ENCODE results near the gene ARHGAP15.

The ARHGAP15 gene

GRCh38 chr2:143264851-143265250, 135.6 kb downstream of the ARHGAP15 start:
- Histone ChIP-seq H3K4me3 (ENCODE audit: low read length in 2 of 2) (no peak overlapping the region), H4K91ac (ENCODE audit: low read depth, low read length, poor library complexity) (no peak overlapping the region), H2BK12ac (ENCODE audit: low read length) (no peak overlapping the region), H3K4me1 (ENCODE audit: control insufficient read depth in 2 of 2, insufficient read depth in 1 of 2, low read depth in 1 of 2, low read length in 2 of 2) (no peaks in the 10 kb centered on the region), H2BK15ac (ENCODE audit: low read length) (no peak overlapping the region), H3K9ac (ENCODE audit: low read depth, low read length, poor library complexity) (no peak overlapping the region), H4K8ac (ENCODE audit: low read depth, low read length) (no peak overlapping the region), H3K4me2 (ENCODE audit: insufficient read depth, low read length, poor library complexity, severe bottlenecking) (no peak overlapping the region), H3K23ac (ENCODE audit: low read depth, low read length, poor library complexity) (no peak overlapping the region), H2AFZ (ENCODE audit: low read length) (no peak overlapping the region), H3K14ac (ENCODE audit: low read length) (no peak overlapping the region), H2BK120ac (ENCODE audit: low read depth, low read length) (no peak overlapping the region), H3K27ac (replicated peaks; ENCODE audit: low read length) (no peak overlapping the region), H3K18ac (ENCODE audit: low read length) (no peak overlapping the region), H3K36me3 (replicated peaks in 1 of 2; ENCODE audit: control insufficient read depth in 2 of 2, insufficient read depth in 2 of 2, low read length in 2 of 2) (no peaks in the 10 kb centered on the region), H3K4ac (ENCODE audit: low read length) (no peak overlapping the region), H3K79me1 (ENCODE audit: low read depth, low read length) (no peaks in the 10 kb centered on the region), H2BK5ac (ENCODE audit: low read length) (no peak overlapping the region), H2AK5ac (ENCODE audit: low read depth, low read length) (no peak overlapping the region), H3K27me3 (ENCODE audit: control insufficient read depth in 3 of 3, insufficient read depth in 3 of 3, low read depth in 1 of 3, low read length in 3 of 3) (no peaks in the 10 kb centered on the region), H3K9me3 (replicated peaks in 1 of 2; ENCODE audit: control insufficient read depth in 2 of 2, insufficient read depth in 1 of 2, low read depth in 1 of 2, low read length in 2 of 2) (no peaks in the 10 kb centered on the region)
- no CpG with 5 or more reads among the region's 2 CpGs for WGBS, 2 donors (ENCODE audit: extremely low coverage in 2 of 2, insufficient read length in 2 of 2, insufficient replicate concordance in 1 of 2)
- DNase-seq (ENCODE audit: low spot score): no peak

GRCh38 chr2:143279672-143280071, 150.5 kb downstream of the ARHGAP15 start:
- H3K9ac ChIP-seq (ENCODE audit: low read depth, low read length, poor library complexity): no peak overlapping the region
- no peaks in the 10 kb centered on the region for H3K79me1 ChIP-seq (ENCODE audit: low read depth, low read length)
- no peak for DNase-seq (ENCODE audit: low spot score)
- H3K4ac ChIP-seq (ENCODE audit: low read length): no peak overlapping the region
- no peak overlapping the region for H2AFZ ChIP-seq (ENCODE audit: low read length)
- no peaks in the 10 kb centered on the region for H3K4me1 ChIP-seq (ENCODE audit: control insufficient read depth in 2 of 2, insufficient read depth in 1 of 2, low read depth in 1 of 2, low read length in 2 of 2)
- no peak overlapping the region for H3K4me2 ChIP-seq (ENCODE audit: insufficient read depth, low read length, poor library complexity, severe bottlenecking)
- no peak overlapping the region for H3K23ac ChIP-seq (ENCODE audit: low read depth, low read length, poor library complexity)
- no peak overlapping the region for H2AK5ac ChIP-seq (ENCODE audit: low read depth, low read length)
- no peaks in the 10 kb centered on the region for H3K9me3 ChIP-seq (replicated peaks in 1 of 2; ENCODE audit: control insufficient read depth in 2 of 2, insufficient read depth in 1 of 2, low read depth in 1 of 2, low read length in 2 of 2)
- H3K4me3 ChIP-seq (ENCODE audit: low read length in 2 of 2): no peak overlapping the region
- H4K91ac ChIP-seq (ENCODE audit: low read depth, low read length, poor library complexity): no peak overlapping the region
- H3K18ac ChIP-seq (ENCODE audit: low read length): no peak overlapping the region
- H4K8ac ChIP-seq (ENCODE audit: low read depth, low read length): no peak overlapping the region
- no peaks in the 10 kb centered on the region for H3K36me3 ChIP-seq (replicated peaks in 1 of 2; ENCODE audit: control insufficient read depth in 2 of 2, insufficient read depth in 2 of 2, low read length in 2 of 2)
- H3K14ac ChIP-seq (ENCODE audit: low read length): no peak overlapping the region
- no peak overlapping the region for H3K27ac ChIP-seq (replicated peaks; ENCODE audit: low read length)
- H2BK5ac ChIP-seq (ENCODE audit: low read length): no peak overlapping the region
- no peak overlapping the region for H2BK120ac ChIP-seq (ENCODE audit: low read depth, low read length)
- no peaks in the 10 kb centered on the region for H3K27me3 ChIP-seq (ENCODE audit: control insufficient read depth in 3 of 3, insufficient read depth in 3 of 3, low read depth in 1 of 3, low read length in 3 of 3)
- no peak overlapping the region for H2BK12ac ChIP-seq (ENCODE audit: low read length)
- no peak overlapping the region for H2BK15ac ChIP-seq (ENCODE audit: low read length)

DNA sequence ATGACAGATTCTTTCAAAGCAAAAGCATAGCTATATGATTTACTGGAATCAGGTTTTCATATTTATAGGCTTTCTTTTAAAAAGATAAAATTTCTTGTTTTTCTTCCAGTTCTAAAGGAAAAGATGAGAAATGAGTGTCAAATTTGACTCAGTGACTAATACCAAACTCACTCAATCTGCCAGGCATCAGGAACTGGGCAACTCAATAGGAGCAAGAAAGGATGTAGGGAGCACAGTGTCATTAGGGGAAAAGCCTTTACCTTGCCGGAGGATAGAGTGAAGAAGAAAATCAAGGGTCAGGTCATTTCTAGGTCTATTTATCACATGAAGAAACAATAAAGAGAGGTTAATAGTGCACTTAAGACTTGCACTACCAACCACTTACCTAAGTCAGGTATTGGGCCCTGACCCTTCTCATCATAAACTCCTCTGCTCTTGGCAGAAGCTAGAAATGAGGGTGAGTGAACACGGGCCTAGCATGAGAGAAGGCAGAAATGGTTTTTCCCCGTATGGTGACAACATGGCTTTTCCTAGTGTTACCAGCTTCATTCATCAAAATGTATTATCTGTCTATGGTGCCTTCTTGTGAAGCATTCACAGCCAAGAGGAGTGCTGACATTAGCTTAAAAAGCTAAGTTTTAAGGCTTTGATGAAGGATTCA, 151.0 kb downstream of the ARHGAP15 start:
- Histone ChIP-seq H3K79me1 (ENCODE audit: low read depth, low read length) (no peaks in the 10 kb centered on the region), H2AFZ (ENCODE audit: low read length) (no peak overlapping the region), H3K9ac (ENCODE audit: low read depth, low read length, poor library complexity) (no peak overlapping the region), H3K23ac (ENCODE audit: low read depth, low read length, poor library complexity) (no peak overlapping the region), H2BK5ac (ENCODE audit: low read length) (no peak overlapping the region), H3K27me3 (ENCODE audit: control insufficient read depth in 3 of 3, insufficient read depth in 3 of 3, low read depth in 1 of 3, low read length in 3 of 3) (no peaks in the 10 kb centered on the region), H4K8ac (ENCODE audit: low read depth, low read length) (no peak overlapping the region), H3K4me1 (ENCODE audit: control insufficient read depth in 2 of 2, insufficient read depth in 1 of 2, low read depth in 1 of 2, low read length in 2 of 2) (no peaks in the 10 kb centered on the region), H3K9me3 (replicated peaks in 1 of 2; ENCODE audit: control insufficient read depth in 2 of 2, insufficient read depth in 1 of 2, low read depth in 1 of 2, low read length in 2 of 2) (no peaks in the 10 kb centered on the region), H3K36me3 (replicated peaks in 1 of 2; ENCODE audit: control insufficient read depth in 2 of 2, insufficient read depth in 2 of 2, low read length in 2 of 2) (no peaks in the 10 kb centered on the region), H2BK120ac (ENCODE audit: low read depth, low read length) (no peak overlapping the region), H2AK5ac (ENCODE audit: low read depth, low read length) (no peak overlapping the region), H3K4ac (ENCODE audit: low read length) (no peak overlapping the region), H3K4me3 (ENCODE audit: low read length in 2 of 2) (no peak overlapping the region), H2BK15ac (ENCODE audit: low read length) (no peak overlapping the region), H3K27ac (replicated peaks; ENCODE audit: low read length) (no peak overlapping the region), H4K91ac (ENCODE audit: low read depth, low read length, poor library complexity) (no peak overlapping the region), H3K18ac (ENCODE audit: low read length) (no peak overlapping the region), H3K4me2 (ENCODE audit: insufficient read depth, low read length, poor library complexity, severe bottlenecking) (no peak overlapping the region), H2BK12ac (ENCODE audit: low read length) (no peak overlapping the region), H3K14ac (ENCODE audit: low read length) (no peak overlapping the region)
- DNase-seq (ENCODE audit: low spot score): no peak
- WGBS, 2 donors (ENCODE audit: extremely low coverage in 2 of 2, insufficient read length in 2 of 2, insufficient replicate concordance in 1 of 2): no CpG with 5 or more reads among the region's 3 CpGs

DNA sequence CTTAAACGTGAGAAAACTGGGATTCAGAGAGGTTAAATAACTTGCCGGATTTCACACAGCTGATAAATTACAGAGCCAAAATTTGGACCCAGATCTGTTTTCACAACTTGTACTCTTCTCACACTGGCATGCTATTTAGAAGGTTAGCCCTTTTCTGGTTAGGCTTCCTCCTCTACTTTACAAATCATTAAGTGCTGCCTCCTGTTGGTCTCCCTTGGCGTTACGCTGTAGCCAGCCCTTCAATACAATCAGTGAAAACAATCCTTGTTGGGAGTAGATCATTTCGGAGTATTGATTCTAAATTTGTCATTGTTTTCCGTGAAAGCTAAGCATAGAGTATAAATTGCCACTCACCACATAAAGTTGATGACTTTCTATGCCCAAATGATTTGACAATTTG, 153.5 kb downstream of the ARHGAP15 start:
- Histone ChIP-seq H2AK5ac (ENCODE audit: low read depth, low read length) (no peak overlapping the region), H2BK5ac (ENCODE audit: low read length) (no peak overlapping the region), H4K8ac (ENCODE audit: low read depth, low read length) (no peak overlapping the region), H2BK15ac (ENCODE audit: low read length) (no peak overlapping the region), H3K4ac (ENCODE audit: low read length) (no peak overlapping the region), H3K23ac (ENCODE audit: low read depth, low read length, poor library complexity) (no peak overlapping the region), H3K36me3 (replicated peaks in 1 of 2; ENCODE audit: control insufficient read depth in 2 of 2, insufficient read depth in 2 of 2, low read length in 2 of 2) (no peaks in the 10 kb centered on the region), H3K4me2 (ENCODE audit: insufficient read depth, low read length, poor library complexity, severe bottlenecking) (no peak overlapping the region), H3K18ac (ENCODE audit: low read length) (no peak overlapping the region), H3K27ac (replicated peaks; ENCODE audit: low read length) (no peak overlapping the region), H2AFZ (ENCODE audit: low read length) (no peak overlapping the region), H3K27me3 (ENCODE audit: control insufficient read depth in 3 of 3, insufficient read depth in 3 of 3, low read depth in 1 of 3, low read length in 3 of 3) (no peaks in the 10 kb centered on the region), H3K4me1 (ENCODE audit: control insufficient read depth in 2 of 2, insufficient read depth in 1 of 2, low read depth in 1 of 2, low read length in 2 of 2) (no peaks in the 10 kb centered on the region), H3K79me1 (ENCODE audit: low read depth, low read length) (no peaks in the 10 kb centered on the region), H3K9me3 (replicated peaks in 1 of 2; ENCODE audit: control insufficient read depth in 2 of 2, insufficient read depth in 1 of 2, low read depth in 1 of 2, low read length in 2 of 2) (no peaks in the 10 kb centered on the region), H3K14ac (ENCODE audit: low read length) (no peak overlapping the region), H3K4me3 (ENCODE audit: low read length in 2 of 2) (no peak overlapping the region), H2BK12ac (ENCODE audit: low read length) (no peak overlapping the region), H4K91ac (ENCODE audit: low read depth, low read length, poor library complexity) (no peak overlapping the region), H2BK120ac (ENCODE audit: low read depth, low read length) (no peak overlapping the region), H3K9ac (ENCODE audit: low read depth, low read length, poor library complexity) (no peak overlapping the region)
- no CpG with 5 or more reads among the region's 6 CpGs for WGBS, 2 donors (ENCODE audit: extremely low coverage in 2 of 2, insufficient read length in 2 of 2, insufficient replicate concordance in 1 of 2)
- DNase-seq (ENCODE audit: low spot score): no peak
